ENCODE results near the gene CDC45. TPM values are rescaled to one million over a fixed set of nuclear protein-coding genes. Genes with fewer than 3 reads are reported as not detected.

CDC45 gene
- total RNA-seq, 1 experiment from 2014 or later: 29.1 TPM

GRCh38 chr22:19480173-19480568, 451 bp downstream of the CDC45 start:
- H3K9me3 ChIP-seq (ENCODE audit: insufficient read depth, low read depth): no peaks in the 10 kb centered on the region
- ChIA-PET CTCF (interaction anchor here (0.6 kb wide), 1 partner anchor 570 kb away, joined by 4 read pairs; no protein-coding TSS in a partner anchor), POLR2A (ENCODE audit: unreplicated experiment) (interaction anchor here (0.6 kb wide), 2 partner anchors 369 to 551 kb away, joined by 3 to 5 read pairs; no protein-coding TSS in a partner anchor)
- H3K79me2 ChIP-seq (ENCODE audit: low read depth): peaks cover 46% of the 10 kb centered on the region
- no peak overlapping the region for H3K27ac ChIP-seq
- BruUV-seq (replicated peaks): no TSS peak
- H3K4me3 ChIP-seq: peak overlapping the region; percentile 75
- H3K4me2 ChIP-seq: peak overlapping the region; percentile 83
- H3K36me3 ChIP-seq (ENCODE audit: low read depth): no peaks in the 10 kb centered on the region
- H3K27me3 ChIP-seq (ENCODE audit: insufficient read depth, low read depth): no peaks in the 10 kb centered on the region
- H3F3A ChIP-seq (ENCODE audit: insufficient read depth, low read depth): no peaks in the 10 kb centered on the region
- no peak for DNase-seq
- no peaks in the 10 kb centered on the region for H3K9me2 ChIP-seq (ENCODE audit: insufficient read depth)
- H3K4me1 ChIP-seq (replicated peaks; ENCODE audit: insufficient read depth): peaks cover 15% of the 10 kb centered on the region
- peaks cover 22% of the 10 kb centered on the region for H4K20me1 ChIP-seq (ENCODE audit: insufficient read depth)
- intact Hi-C loops (cut with micrococcal nuclease; ENCODE audit: unreplicated experiment): no loop called here
- H2AFZ ChIP-seq: peak overlapping the region; percentile 92
- TF ChIP-seq CTCF (conservative IDR thresholded peaks at IDR 0.05) (no peak), EZH2 (IDR thresholded peaks at IDR 0.05; ENCODE audit: low read depth) (no peak)

- peaks cover 40% of the 10 kb centered on the region for H3K79me2 ChIP-seq (ENCODE audit: low read depth)
- DNase-seq: no peak
- no peaks in the 10 kb centered on the region for H3K27me3 ChIP-seq (ENCODE audit: insufficient read depth, low read depth)
- H3F3A ChIP-seq (ENCODE audit: insufficient read depth, low read depth): no peaks in the 10 kb centered on the region
- H3K36me3 ChIP-seq (ENCODE audit: low read depth): no peaks in the 10 kb centered on the region
- H3K9me3 ChIP-seq (ENCODE audit: insufficient read depth, low read depth): no peaks in the 10 kb centered on the region
- H3K4me2 ChIP-seq: peak overlapping the region; percentile 83
- H2AFZ ChIP-seq: no peak overlapping the region
- peaks cover 15% of the 10 kb centered on the region for H3K4me1 ChIP-seq (replicated peaks; ENCODE audit: insufficient read depth)
- TF ChIP-seq CTCF (conservative IDR thresholded peaks at IDR 0.05) (no peak), EZH2 (IDR thresholded peaks at IDR 0.05; ENCODE audit: low read depth) (no peak)
- H3K9me2 ChIP-seq (ENCODE audit: insufficient read depth): no peaks in the 10 kb centered on the region
- peak overlapping the region; percentile 75; the same call in 1 of the 2 replicates for H3K4me3 ChIP-seq
- BruUV-seq (replicated peaks): no TSS peak
- intact Hi-C loops (cut with micrococcal nuclease; ENCODE audit: unreplicated experiment): no loop called here
- no peak overlapping the region for H3K27ac ChIP-seq
- ChIA-PET POLR2A (ENCODE audit: unreplicated experiment) (no interaction called here), CTCF (no interaction called here)
- H4K20me1 ChIP-seq (ENCODE audit: insufficient read depth): peaks cover 18% of the 10 kb centered on the region
Measured at GRCh38 chr22:19480789-19481188, 1.1 kb downstream of the CDC45 start.

GRCh38 chr22:19482297-19482696, 2.6 kb downstream of the CDC45 start:
- no peak for TF ChIP-seq CTCF (conservative IDR thresholded peaks at IDR 0.05)
- no peak for TF ChIP-seq EZH2 (IDR thresholded peaks at IDR 0.05; ENCODE audit: low read depth)
- DNase-seq: no peak
- Histone ChIP-seq H4K20me1 (ENCODE audit: insufficient read depth) (peaks cover 9% of the 10 kb centered on the region), H3K4me3 (no peak overlapping the region), H3K79me2 (ENCODE audit: low read depth) (peaks cover 25% of the 10 kb centered on the region), H3K4me1 (replicated peaks; ENCODE audit: insufficient read depth) (peaks cover 12% of the 10 kb centered on the region), H3K9me3 (ENCODE audit: insufficient read depth, low read depth) (no peaks in the 10 kb centered on the region), H3K4me2 (no peak overlapping the region), H3K27me3 (ENCODE audit: insufficient read depth, low read depth) (no peaks in the 10 kb centered on the region), H3F3A (ENCODE audit: insufficient read depth, low read depth) (no peaks in the 10 kb centered on the region), H3K9me2 (ENCODE audit: insufficient read depth) (no peaks in the 10 kb centered on the region), H3K27ac (no peak overlapping the region), H3K36me3 (ENCODE audit: low read depth) (no peaks in the 10 kb centered on the region), H2AFZ (no peak overlapping the region)
- ChIA-PET POLR2A (ENCODE audit: unreplicated experiment) (no interaction called here), CTCF (no interaction called here)
- intact Hi-C loops (cut with micrococcal nuclease; ENCODE audit: unreplicated experiment): no loop called here
- no TSS peak for BruUV-seq (replicated peaks)
